HG02852 (cell line): ENCODE results near the gene MRPL52.
"Not testable (repeated sequence)": the region's sequence is repeated elsewhere in the genome, so short reads cannot be mapped to it uniquely, and the experiment has no call there.

Experiments used
- ATAC-seq: cut with Tn5 transposase; IDR thresholded peaks from one replicate; pipeline ENCODE4 v1.9.1; 2021; ENCODE audit warnings: mild to moderate bottlenecking, moderate library complexity; ENCODE audit not compliant: unreplicated experiment

Gene MRPL52

GRCh38 chr14:22852940-22853767 is 23.5 kb downstream of the MRPL52 start:
- ATAC-seq = peak; percentile 77

- ATAC-seq = not testable (repeated sequence)
Observed at GRCh38 chr14:22854296-22854695, 24.6 kb downstream of the MRPL52 start.

GRCh38 chr14:22854963-22855724 is 25.5 kb downstream of the MRPL52 start:
- no peak for ATAC-seq

DNA sequence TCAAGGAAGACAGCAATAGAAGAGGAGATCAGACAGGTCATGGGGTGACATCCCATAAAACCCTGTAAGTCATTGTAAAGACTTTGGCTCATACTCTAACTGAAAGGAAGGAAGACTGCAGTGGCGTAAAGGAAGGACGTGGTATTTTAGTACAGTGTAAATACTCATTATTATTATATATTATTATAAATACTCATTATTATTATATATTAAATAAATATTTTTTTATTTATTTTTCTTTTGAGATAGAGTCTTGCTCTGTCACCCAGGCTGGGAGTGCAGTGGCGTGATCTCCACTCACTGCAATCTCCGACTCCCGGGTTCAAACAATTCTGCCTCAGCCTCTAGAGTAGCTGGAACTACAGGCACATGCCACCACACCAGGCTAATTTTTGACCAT is 26.7 kb downstream of the MRPL52 start:
- no peak for ATAC-seq

DNA sequence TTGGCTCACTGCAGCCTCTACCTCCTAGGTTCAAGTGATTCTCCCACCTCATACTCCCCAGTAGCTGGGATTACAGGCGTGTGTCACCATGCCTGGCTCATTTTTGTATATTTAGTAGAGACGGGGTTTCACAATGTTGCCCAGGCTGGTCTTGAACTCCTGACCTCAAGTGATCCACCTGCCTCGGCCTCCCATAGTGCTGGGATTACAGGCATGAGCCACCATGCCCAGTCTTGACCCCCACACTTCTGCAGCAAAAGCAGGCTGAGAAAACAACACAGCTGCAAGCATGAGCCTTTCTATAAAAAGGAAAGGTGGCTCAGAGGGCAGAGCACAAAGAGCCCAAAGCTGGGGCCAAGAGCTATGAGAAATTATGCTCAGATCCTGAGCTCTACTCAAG is 30.7 kb downstream of the MRPL52 start:
- not testable (repeated sequence) for ATAC-seq

GRCh38 chr14:22861651-22862050 is 32.0 kb downstream of the MRPL52 start:
- no peak for ATAC-seq

- no peak for ATAC-seq
Observed at GRCh38 chr14:22864979-22865378, 35.3 kb downstream of the MRPL52 start.

DNA sequence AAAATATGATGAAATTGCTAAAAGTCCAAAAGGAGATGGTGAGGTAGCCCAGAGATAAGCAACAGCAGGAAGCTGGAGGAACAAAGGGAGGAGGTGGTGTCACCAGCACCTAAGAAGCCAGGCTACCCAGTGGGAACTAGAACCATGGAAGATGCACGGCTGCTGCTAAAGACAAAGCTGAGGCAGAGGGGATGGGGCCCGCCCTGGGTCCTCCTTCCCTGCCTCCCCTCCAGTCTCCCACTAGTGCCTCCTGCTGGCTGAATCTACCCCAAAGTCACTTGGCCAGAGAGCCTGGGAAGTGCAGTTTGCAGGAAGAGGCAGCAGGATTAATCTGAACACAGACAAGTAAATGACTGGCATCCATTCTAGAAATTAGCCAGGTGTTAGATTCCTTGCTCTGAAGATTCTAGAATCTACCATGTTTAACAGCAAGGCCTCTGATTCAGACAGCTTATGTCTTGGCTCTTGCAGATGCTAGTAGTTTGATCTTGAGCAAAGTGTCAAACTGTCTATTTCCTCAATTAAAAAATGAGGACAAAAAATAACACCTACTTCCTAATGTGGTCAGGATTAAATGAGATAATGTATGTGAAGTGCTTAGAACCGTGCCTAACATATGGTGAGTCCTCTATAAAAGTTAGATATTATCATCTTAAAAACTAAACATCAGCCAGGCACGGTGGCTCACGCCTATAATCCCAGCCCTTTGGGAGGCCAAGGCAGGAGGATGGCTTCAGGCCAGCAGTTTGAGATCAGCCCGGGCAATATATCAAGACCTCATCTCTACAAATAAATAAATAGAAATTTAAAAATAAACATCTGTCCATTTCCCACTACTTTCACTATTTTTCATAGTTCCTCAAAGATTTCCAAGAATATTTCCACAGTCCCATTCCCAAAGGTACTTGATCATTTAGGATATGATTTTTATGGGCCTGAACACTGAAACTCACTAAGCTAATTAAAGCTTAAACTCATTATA is 36.0 kb downstream of the MRPL52 start:
- no peak for ATAC-seq

- ATAC-seq = no peak
Observed at GRCh38 chr14:22866874-22867273, 37.2 kb downstream of the MRPL52 start.

GRCh38 chr14:22870811-22871223 is 41.1 kb downstream of the MRPL52 start:
- ATAC-seq = peak; percentile 39

- ATAC-seq = peak; percentile 77
Observed at GRCh38 chr14:22871224-22872032, 41.7 kb downstream of the MRPL52 start, which contains the start of gene LRP10. Gene LRP10 (plus strand): TSS chr14:22871740. CDS start chr14:22872304, 564 bp downstream.

- peak; percentile 23 for ATAC-seq
Observed at GRCh38 chr14:22872033-22872832, 42.5 kb downstream of the MRPL52 start.

GRCh38 chr14:22872833-22873520 is 43.3 kb downstream of the MRPL52 start:
- ATAC-seq = no peak

- ATAC-seq = no peak
Observed at GRCh38 chr14:22875003-22875747, 45.5 kb downstream of the MRPL52 start.

DNA sequence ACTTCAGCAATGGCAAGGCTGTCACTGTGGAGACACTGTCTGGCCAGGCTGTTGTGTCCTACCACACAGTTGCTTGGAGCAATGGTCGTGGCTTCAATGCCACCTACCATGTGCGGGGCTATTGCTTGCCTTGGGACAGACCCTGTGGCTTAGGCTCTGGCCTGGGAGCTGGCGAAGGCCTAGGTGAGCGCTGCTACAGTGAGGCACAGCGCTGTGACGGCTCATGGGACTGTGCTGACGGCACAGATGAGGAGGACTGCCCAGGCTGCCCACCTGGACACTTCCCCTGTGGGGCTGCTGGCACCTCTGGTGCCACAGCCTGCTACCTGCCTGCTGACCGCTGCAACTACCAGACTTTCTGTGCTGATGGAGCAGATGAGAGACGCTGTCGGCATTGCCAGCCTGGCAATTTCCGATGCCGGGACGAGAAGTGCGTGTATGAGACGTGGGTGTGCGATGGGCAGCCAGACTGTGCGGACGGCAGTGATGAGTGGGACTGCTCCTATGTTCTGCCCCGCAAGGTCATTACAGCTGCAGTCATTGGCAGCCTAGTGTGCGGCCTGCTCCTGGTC is 46.1 kb downstream of the MRPL52 start:
- ATAC-seq = no peak

DNA sequence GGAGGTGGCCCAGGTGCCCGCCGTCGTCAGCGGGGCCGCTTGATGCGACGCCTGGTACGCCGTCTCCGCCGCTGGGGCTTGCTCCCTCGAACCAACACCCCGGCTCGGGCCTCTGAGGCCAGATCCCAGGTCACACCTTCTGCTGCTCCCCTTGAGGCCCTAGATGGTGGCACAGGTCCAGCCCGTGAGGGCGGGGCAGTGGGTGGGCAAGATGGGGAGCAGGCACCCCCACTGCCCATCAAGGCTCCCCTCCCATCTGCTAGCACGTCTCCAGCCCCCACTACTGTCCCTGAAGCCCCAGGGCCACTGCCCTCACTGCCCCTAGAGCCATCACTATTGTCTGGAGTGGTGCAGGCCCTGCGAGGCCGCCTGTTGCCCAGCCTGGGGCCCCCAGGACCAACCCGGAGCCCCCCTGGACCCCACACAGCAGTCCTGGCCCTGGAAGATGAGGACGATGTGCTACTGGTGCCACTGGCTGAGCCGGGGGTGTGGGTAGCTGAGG is 47.4 kb downstream of the MRPL52 start:
- ATAC-seq = no peak
